Measurements from ENCODE around the gene DES.

Gene DES

DNA sequence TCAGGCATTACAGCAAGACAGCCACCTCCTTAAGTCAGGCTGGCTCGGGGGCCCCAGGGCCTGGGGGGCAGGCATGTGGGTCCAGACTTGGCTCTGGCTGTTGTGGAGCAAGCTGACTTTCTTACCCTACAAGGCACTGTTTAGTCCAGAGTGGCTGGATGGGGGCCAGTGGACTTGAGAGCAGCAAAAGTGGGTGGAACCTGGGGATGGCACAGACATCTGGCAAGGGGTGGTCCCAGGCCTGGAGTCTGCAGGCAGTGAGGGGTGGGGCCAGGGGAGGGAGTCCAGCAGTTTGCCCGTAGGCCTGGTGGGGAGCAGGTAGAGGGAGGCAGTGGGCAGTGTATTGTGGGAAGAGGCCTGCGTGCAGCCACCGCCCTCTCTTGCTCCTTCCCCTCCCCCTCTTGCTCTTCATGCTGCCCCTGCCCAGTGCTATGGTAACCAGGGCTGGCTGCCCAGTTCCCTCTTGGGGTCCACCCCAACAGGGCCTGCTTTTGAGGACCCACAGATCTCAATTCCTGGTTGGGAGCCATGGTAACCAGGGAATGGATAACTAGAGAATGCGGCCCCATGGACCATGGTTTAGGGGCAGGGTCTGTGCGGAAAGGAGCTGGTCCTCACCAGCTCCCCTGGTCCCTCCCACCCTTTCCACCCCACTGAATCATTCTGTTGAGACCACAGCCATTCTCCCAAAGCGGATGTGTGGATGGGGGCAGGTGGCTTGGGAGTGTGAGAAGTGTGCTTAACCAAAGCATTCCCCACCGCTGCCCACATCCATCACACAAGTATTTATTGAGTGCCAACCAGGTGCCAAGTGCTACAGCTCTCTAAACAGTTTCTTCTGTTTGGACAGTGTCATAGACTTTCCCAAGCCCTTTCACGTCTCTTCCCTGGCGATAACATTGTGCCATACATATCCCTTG lies 35.8 kb downstream of the DES start:
- H3K4me3 ChIP-seq (replicated peaks; ENCODE audit: low read depth, low read length) = no peak overlapping the region
- DNase-seq (ENCODE audit: extremely low read depth, low read depth) = peak; percentile 86

DNA sequence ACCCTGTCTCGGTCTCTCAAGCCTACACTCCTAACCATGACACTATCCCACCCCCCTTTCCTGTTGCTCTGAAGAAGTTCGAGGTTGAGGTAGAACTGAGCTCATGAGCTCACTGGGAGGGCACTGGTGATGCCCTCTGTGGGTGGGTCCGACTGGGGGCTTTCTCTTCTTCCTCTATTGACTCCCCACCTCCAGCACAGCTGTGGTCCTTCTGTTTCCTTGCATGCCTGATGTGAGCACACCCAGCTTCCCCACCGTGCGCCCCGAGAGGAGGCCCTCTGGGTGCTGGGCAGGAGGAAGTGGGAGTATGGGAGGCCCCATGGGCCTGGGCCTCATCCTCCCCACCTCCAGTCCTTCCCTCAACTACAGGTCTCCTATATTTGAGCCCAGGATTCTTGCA lies 37.4 kb downstream of the DES start:
- TF ChIP-seq, protein P1, sequence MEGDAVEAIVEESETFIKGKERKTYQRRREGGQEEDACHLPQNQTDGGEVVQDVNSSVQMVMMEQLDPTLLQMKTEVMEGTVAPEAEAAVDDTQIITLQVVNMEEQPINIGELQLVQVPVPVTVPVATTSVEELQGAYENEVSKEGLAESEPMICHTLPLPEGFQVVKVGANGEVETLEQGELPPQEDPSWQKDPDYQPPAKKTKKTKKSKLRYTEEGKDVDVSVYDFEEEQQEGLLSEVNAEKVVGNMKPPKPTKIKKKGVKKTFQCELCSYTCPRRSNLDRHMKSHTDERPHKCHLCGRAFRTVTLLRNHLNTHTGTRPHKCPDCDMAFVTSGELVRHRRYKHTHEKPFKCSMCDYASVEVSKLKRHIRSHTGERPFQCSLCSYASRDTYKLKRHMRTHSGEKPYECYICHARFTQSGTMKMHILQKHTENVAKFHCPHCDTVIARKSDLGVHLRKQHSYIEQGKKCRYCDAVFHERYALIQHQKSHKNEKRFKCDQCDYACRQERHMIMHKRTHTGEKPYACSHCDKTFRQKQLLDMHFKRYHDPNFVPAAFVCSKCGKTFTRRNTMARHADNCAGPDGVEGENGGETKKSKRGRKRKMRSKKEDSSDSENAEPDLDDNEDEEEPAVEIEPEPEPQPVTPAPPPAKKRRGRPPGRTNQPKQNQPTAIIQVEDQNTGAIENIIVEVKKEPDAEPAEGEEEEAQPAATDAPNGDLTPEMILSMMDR (IDR thresholded peaks at IDR 0.05; ENCODE audit: low read depth, low read length, missing control alignments) = no peak
- no peak overlapping the region for H3K4me3 ChIP-seq (replicated peaks; ENCODE audit: low read depth, low read length)

More for the DNA sequence above, 35.8 kb downstream of the DES start:
- TF ChIP-seq, protein P1 (IDR thresholded peaks at IDR 0.05; ENCODE audit: low read depth, low read length, missing control alignments) = no peak

DNA sequence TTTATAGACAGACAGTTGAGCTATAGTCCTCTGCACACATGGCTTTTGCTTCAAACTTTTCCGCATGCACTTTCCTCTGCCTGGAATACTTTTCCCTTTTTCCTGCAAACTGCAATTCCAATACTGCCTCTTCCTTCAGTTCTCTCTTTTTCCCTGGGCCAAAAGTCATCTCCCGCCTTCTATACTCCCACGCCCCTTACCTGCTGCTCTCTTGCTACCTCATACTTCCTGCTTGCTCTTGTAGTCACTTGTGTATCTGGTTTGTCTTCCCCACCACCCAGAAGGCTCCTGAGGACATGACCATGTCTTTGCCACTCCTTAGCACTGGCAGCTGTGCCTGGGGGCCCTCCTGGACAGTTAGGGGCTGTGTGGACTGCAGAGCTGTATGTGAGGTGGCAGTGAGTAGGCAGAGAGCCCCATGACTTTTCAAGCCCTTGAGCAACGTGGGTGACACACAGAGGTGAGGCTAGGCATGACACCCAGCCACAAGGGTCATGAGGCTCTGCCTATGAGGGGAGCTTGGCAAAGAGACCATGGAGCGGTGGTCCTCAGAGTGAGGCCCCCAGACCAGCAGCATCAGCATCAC lies 39.7 kb downstream of the DES start:
- TF ChIP-seq, protein P1 (IDR thresholded peaks at IDR 0.05; ENCODE audit: low read depth, low read length, missing control alignments) = no peak
- no peak for DNase-seq (ENCODE audit: extremely low read depth, low read depth)
- no peak overlapping the region for H3K4me3 ChIP-seq (replicated peaks; ENCODE audit: low read depth, low read length)

More for the DNA sequence above, 37.4 kb downstream of the DES start:
- DNase-seq (ENCODE audit: extremely low read depth, low read depth) = no peak

DNA sequence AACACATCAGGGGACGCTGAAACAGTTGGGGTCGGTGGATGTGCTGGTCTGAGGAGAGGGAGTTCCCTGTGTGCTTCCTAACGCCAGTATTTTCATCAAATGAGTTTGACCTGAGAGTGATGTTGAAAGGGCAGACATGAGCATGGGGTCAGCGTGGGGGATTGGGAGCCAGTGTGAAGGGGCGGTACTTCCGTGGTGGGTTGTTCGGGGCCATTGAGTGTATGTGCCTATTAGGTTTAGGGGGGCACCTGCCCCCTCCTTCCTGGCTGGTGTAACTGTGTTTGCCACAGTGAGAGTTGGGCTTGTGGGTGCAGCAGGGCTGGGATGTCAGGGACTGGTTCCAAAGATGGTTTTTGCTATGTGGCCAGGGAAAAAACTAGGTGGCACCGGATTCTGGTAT lies 40.8 kb downstream of the DES start:
- TF ChIP-seq, protein P1 (IDR thresholded peaks at IDR 0.05; ENCODE audit: low read depth, low read length, missing control alignments) = no peak
- no peak for DNase-seq (ENCODE audit: extremely low read depth, low read depth)
- H3K4me3 ChIP-seq (replicated peaks; ENCODE audit: low read depth, low read length) = no peak overlapping the region

DNA sequence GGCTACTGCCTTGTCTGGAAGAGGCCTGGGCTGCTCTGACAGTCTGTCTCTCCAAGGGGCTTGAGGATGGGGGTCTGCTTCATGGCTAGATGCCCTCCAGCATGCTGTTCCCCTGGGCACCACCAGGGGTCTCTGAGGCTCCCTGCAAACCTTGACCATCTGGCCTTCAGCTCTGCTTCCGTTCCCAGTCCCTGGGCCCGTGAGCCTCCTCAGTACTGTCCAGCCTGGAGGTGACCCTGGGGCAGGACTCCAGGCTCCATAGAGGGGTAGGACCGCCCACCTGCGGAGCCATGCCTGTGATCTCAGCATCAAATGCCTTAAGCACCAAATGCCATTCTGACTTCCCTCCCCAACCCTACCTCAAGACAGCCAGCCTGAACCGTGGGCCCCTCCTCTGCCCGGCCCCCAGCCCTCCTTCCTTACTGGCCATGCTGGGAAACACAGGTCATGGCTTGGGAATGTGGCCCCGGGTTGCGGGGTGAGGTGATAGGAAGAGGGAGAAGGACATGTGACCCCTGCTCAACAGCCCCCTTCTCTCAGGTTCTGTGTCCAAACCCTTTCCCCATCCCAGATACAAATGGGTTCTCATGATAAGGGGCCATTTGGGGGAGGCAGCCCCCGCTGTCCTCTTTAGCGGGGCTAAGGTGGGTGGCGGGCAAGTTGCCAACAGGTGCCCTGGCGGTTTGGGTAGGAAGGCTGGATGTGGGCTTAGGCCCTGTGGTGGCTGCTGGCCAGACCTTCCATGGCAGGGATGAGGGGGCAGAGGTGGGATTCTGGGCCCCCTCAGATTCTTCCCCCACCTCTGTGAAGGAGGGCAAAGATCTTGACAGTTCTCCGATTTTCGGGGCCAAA lies 41.5 kb downstream of the DES start:
- TF ChIP-seq, protein P1 (IDR thresholded peaks at IDR 0.05; ENCODE audit: low read depth, low read length, missing control alignments) = peak; percentile 90

DNA sequence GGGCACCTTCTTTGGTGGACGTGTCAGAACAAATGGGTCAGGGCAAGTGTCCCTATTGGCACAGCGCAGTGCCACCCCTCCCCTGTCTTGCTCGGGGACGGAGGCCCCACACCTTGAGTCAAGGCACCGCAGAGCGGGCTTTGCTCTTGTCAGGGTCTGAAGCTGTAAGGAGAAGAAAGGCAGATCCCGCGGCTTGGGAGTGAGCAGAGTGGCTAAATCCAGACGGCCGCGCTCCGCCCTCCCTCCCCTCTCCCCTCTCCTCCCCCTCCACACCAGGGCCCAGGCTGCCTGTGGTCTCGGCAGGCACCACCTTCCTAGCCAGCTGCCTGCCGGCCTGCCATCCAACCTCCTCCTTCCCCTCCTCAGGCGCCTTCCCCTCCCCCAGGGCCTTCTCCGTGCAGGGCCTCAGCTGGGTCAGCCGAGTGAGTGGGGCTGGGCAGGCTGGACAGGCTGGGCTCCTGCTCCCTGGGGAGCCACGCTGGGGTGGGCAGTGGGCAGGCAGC lies 42.3 kb downstream of the DES start:
- TF ChIP-seq, protein P1 (IDR thresholded peaks at IDR 0.05; ENCODE audit: low read depth, low read length, missing control alignments) = no peak
- no peak for DNase-seq (ENCODE audit: extremely low read depth, low read depth)
- no peak overlapping the region for H3K4me3 ChIP-seq (replicated peaks; ENCODE audit: low read depth, low read length)

More for the DNA sequence above, 41.5 kb downstream of the DES start:
- no peak overlapping the region for H3K4me3 ChIP-seq (replicated peaks; ENCODE audit: low read depth, low read length)
- DNase-seq (ENCODE audit: extremely low read depth, low read depth) = peak; percentile 24

Data from HFF-Myc (cell line).